ENCODE results near the gene CDC25B.

The CDC25B gene

DNA sequence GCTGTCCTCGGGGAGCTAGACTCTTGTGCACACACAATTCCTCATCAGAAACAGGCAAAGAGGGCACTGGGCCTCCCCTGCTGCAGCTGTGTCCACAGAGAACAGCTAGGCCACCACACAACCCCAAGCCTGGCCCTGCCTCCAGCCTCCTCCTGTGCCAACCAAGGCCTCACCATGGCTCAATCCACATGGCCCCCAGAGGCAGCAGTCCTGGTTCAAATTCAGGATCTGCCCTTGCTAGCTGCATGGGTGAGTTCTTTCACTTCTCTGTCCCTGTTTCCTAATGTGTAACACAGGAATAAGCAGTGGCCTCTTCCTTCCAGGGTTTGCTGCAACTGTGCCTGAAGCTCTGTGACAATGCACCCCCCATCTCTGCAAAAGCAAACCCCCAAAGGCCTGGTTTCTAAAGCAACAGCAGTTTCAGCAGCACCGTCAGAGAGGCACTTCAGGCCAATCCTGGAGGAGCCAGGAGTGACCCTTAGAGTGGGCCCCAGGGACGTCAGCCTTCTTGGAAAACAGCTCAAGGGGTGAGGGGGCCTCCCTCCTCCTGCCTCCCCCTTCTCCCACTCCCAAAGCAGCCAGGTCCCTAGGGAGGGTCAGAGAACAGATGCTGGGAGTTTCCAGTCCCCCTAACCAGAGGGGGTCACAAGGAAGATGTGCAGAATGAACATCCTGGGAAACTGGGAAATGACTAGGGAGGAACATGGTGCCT, 30.8 kb upstream of the CDC25B start:
- no peak overlapping the region for H3K27ac ChIP-seq
- TF ChIP-seq ZFX (IDR thresholded peaks at IDR 0.05): no peak
- TF ChIP-seq, protein P1, sequence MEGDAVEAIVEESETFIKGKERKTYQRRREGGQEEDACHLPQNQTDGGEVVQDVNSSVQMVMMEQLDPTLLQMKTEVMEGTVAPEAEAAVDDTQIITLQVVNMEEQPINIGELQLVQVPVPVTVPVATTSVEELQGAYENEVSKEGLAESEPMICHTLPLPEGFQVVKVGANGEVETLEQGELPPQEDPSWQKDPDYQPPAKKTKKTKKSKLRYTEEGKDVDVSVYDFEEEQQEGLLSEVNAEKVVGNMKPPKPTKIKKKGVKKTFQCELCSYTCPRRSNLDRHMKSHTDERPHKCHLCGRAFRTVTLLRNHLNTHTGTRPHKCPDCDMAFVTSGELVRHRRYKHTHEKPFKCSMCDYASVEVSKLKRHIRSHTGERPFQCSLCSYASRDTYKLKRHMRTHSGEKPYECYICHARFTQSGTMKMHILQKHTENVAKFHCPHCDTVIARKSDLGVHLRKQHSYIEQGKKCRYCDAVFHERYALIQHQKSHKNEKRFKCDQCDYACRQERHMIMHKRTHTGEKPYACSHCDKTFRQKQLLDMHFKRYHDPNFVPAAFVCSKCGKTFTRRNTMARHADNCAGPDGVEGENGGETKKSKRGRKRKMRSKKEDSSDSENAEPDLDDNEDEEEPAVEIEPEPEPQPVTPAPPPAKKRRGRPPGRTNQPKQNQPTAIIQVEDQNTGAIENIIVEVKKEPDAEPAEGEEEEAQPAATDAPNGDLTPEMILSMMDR (conservative IDR thresholded peaks at IDR 0.05): no peak

DNA sequence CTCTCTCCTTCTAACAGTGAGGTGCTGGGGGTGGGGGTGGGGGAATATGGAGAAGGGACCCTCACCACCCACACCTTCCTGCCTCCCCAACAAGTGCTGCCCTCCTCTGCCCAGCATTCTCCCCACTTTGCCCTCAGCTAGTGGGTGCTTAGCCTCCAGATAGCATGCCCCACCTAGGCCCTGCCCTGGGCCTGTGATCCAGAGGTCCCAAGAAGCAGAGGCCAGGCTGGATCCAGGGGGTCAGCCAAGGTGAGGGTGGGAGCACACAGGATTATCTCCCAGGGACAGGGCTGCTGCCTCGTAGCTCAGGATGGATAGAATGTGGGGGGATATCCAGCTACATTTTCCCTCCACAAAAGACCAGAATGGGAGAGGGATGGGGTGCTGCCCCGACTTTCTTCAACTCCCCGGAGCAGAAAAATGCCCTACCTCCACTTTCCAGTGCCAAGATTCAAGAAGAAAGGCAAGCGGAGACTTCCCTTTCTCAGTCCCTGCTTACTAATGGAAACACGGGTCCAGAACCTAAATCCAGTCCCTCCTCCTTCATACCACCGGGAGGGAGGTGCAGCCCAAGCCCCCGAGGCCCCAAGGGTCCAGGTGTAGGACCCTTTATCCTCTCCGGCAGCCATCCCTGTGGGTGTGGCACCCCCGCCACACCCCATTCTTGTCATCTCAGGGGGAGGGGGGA, 29.5 kb upstream of the CDC25B start:
- peak overlapping the region; percentile 75 for H3K27ac ChIP-seq
- TF ChIP-seq, protein P1 (conservative IDR thresholded peaks at IDR 0.05): no peak
- TF ChIP-seq ZFX (IDR thresholded peaks at IDR 0.05): no peak

DNA sequence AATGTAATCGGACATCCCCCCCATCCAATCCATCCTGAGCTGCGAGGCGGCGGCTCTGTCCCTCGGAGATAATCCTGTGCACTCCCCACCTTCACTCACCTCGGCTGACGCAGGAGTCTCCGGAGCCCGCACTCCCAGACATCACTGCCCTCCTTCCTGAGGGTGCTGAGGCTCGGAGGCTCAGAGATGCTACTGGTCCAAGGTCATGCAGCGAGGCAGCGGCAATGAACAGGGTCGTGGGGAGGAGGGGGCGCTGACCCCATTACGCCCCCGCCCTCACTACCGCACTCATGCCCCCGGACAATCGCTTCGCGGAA, 29.0 kb upstream of the CDC25B start:
- TF ChIP-seq ZFX (IDR thresholded peaks at IDR 0.05): no peak
- TF ChIP-seq, protein P1 (conservative IDR thresholded peaks at IDR 0.05): no peak
- H3K27ac ChIP-seq: peak overlapping the region; percentile 75

DNA sequence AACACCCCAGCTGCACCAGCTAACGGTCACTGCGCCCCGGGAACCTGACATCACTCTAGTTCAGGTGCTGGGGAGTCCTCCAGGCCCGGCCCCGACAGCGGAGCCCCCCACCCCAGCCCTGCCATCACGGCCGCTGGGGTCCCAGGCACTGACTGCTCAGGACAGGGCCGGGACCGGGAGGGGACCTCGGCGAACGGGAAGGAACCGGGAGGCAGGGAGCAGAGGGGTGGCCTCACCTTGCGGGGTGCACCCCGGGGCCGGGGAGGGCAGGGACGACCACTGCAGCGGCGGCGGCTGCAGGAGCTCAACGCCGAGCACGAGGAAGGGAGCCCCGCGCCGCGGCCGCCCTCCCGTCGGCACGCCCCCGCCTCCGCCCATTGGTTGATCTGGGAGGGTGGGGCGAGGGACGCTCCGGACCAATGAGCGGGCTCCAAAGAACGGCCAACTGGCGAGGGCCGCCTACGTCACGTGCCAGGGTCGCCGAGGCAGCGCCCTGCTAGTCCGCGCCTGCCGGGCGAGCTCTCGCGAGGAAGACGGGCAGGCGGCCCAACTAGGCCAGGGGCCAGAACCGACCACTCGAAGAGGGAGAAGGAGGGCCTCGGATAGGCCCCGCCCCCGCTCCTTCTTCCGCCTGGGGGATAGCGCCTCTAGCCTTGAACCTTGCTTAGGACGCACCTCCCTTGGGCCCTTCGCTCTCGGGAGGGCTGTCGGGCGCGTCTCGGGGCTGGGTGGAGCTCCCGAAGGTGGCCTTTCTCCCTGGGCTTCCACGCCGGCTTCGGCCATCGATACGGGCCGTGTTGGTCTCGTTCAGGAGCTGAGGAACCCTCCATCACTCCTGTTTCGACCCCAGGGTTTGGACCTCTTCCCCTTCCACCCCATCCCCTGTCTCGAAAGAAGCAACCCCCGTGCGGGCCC, 28.4 kb upstream of the CDC25B start, which contains the start of gene ADISSP:
ADISSP (minus strand) TSS at position 327 of the 915 bp plus-strand sequence. CDS start 7,653 bp downstream, outside the sequence.
- peak within 1 kb of the TSS; percentile 75 for H3K27ac ChIP-seq
- TF ChIP-seq, protein P1 (conservative IDR thresholded peaks at IDR 0.05): no peak
- peak; percentile 57; the same call in 1 of the 2 replicates for TF ChIP-seq ZFX (IDR thresholded peaks at IDR 0.05)

DNA sequence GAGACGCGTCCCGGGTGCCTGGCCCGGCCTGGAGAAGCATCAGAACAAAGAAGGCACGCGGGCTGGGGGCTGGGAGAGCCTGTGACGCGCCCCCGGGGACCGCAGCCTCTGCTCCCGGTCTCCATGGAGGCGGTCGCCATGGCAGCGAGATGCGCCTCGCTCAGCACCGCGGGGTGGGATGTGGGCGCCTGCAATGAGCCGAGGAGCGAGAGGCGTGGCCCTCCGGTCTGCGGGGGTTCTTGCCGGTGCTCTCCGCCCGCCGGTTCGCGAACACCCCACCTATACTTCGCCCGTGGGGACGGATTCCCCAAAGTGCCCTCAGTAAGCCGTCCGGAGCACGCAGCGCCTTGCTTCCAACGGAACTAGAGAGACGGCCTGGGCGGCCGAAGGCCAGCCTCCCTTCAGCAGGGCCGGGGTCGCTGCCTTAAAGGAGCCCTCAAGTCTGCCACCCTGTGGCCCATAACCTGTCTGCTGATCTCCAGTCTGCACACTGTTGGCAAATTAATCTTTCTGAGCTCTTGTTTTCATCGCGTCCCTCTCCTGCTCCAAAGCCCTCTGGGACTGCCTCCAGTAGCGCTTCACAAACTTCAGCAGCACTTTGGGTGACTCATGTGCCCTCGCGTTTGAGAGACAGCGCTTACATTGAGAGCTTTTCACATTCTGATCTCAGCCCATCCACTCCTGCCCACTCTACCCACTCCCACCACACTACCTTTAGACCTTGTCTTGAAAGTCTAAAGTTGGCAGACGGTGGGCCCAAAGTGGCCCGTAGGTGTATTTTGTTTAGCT, 27.6 kb upstream of the CDC25B start:
- H3K27ac ChIP-seq: peak overlapping the region; percentile 75
- TF ChIP-seq, protein P1 (conservative IDR thresholded peaks at IDR 0.05): no peak; the same call in 1 of the 2 replicates
- TF ChIP-seq ZFX (IDR thresholded peaks at IDR 0.05): 0 out of 2 replicates have a peak, but pooled peaks have one; percentile 3

DNA sequence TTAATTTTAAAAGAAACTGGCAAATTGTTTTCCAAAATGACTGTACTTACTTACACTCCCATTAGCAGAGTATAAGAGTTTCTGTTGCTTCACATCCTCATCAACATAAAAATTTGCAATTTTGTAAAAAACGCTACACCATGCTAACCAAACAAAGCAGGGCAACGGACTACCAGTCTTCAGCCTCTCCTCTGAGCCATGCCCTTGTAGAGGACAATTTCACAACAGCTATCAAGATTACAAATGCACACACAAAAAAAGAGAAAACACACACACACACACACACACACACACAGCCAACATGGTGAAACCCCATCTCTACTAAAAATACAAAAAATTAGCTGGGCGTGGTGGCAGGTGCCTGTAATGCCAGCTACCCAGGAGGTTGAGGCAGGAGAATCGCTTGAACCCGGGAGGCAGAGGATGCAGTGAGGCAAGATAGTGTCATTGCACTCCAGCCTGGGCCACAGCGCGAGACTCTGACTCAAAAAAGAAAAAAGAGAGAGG, 24.5 kb upstream of the CDC25B start:
- H3K27ac ChIP-seq: no peak overlapping the region
- TF ChIP-seq, protein P1 (conservative IDR thresholded peaks at IDR 0.05): no peak
- no peak for TF ChIP-seq ZFX (IDR thresholded peaks at IDR 0.05)
